Neuronal stem cell (in vitro differentiated cells): Measurements from ENCODE around the gene KIF6.
"Not testable (repeated sequence)": the region's sequence is repeated elsewhere in the genome, so short reads cannot be mapped to it uniquely, and the experiment has no call there.

Experiments used
- DNase-seq: peaks from one replicate; pipeline ENCODE4 v3.0.0-alpha.2; 2013; ENCODE audit warnings: low spot score
- H2AFZ ChIP-seq: one replicate; pipeline ENCODE4 v1.6.1; 2013; ENCODE audit warnings: mild to moderate bottlenecking, low read length, inconsistent platforms
- H2AK5ac ChIP-seq: 2 replicates; pipeline ENCODE4 v1.6.1; 2013; ENCODE audit warnings: low read depth, mild to moderate bottlenecking, inconsistent platforms, low read length, moderate library complexity, mixed read lengths
- H2BK120ac ChIP-seq: 2 replicates; pipeline ENCODE4 v1.6.1; 2013; ENCODE audit warnings: low read depth, mild to moderate bottlenecking, inconsistent platforms, low read length, moderate library complexity, mixed read lengths
- H2BK12ac ChIP-seq: one replicate; pipeline ENCODE4 v1.6.1; 2013; ENCODE audit warnings: low read length, inconsistent platforms
- H2BK15ac ChIP-seq: 2 replicates; pipeline ENCODE4 v1.6.1; 2013; ENCODE audit warnings: mild to moderate bottlenecking, low read length, inconsistent platforms, mixed read lengths
- H2BK5ac ChIP-seq: one replicate; pipeline ENCODE4 v1.6.1; 2013; ENCODE audit warnings: inconsistent platforms, mild to moderate bottlenecking, low read length, moderate library complexity
- H3K14ac ChIP-seq: one replicate; pipeline ENCODE4 v1.6.1; 2013; ENCODE audit warnings: low read length, inconsistent platforms
- H3K18ac ChIP-seq: 2 replicates; pipeline ENCODE4 v1.6.1; 2013; ENCODE audit warnings: low read length, inconsistent platforms
- H3K23ac ChIP-seq: 2 replicates; pipeline ENCODE4 v1.6.1; 2013; ENCODE audit warnings: low read depth, mild to moderate bottlenecking, mixed read lengths, low read length, inconsistent platforms; ENCODE audit not compliant: poor library complexity
- H3K27ac ChIP-seq: replicated peaks from 3 replicates; pipeline ENCODE4 v1.5.1; 2013; ENCODE audit warnings: low read length, inconsistent platforms
- H3K27me3 ChIP-seq, 3 experiments: 2 replicates each; pipeline ENCODE4 v1.6.1; 2013; ENCODE audit warnings: low read length in 3 of 3, mild to moderate bottlenecking in 2 of 3, inconsistent platforms in 1 of 3, low read depth in 1 of 3, mixed read lengths in 1 of 3, moderate library complexity in 1 of 3; ENCODE audit not compliant: control insufficient read depth in 3 of 3, insufficient read depth in 3 of 3
- H3K36me3 ChIP-seq, 2 donors: replicated peaks in 1 of 2; 2 replicates each; pipeline ENCODE4 v1.6.1; 2013; ENCODE audit warnings: low read length in 2 of 2; ENCODE audit not compliant: control insufficient read depth in 2 of 2, insufficient read depth in 2 of 2
- H3K4ac ChIP-seq: 2 replicates; pipeline ENCODE4 v1.6.1; 2013; ENCODE audit warnings: inconsistent platforms, mild to moderate bottlenecking, low read length, moderate library complexity
- H3K4me1 ChIP-seq, 2 donors: 1 replicate in 1 of 2; 2 replicates in 1 of 2; pipeline ENCODE4 v1.6.1; 2013; ENCODE audit warnings: low read length in 2 of 2, low read depth in 1 of 2; ENCODE audit not compliant: control insufficient read depth in 2 of 2, insufficient read depth in 1 of 2
- H3K4me2 ChIP-seq: one replicate; pipeline ENCODE4 v1.6.1; 2013; ENCODE audit warnings: mild to moderate bottlenecking, low read length, inconsistent platforms; ENCODE audit not compliant: insufficient read depth, poor library complexity, severe bottlenecking
- H3K4me3 ChIP-seq, 2 donors: 2 replicates each; pipeline ENCODE4 v1.5.1; 2013; ENCODE audit warnings: low read length in 2 of 2, mild to moderate bottlenecking in 2 of 2, inconsistent platforms in 1 of 2, moderate library complexity in 1 of 2
- H3K79me1 ChIP-seq: one replicate; pipeline ENCODE4 v1.6.1; 2013; ENCODE audit warnings: low read depth, mild to moderate bottlenecking, inconsistent platforms, low read length, moderate library complexity
- H3K9ac ChIP-seq: one replicate; pipeline ENCODE4 v1.6.1; 2013; ENCODE audit warnings: mild to moderate bottlenecking, low read depth, low read length, inconsistent platforms; ENCODE audit not compliant: poor library complexity
- H3K9me3 ChIP-seq, 2 donors: replicated peaks in 1 of 2; 2 replicates each; pipeline versions ENCODE3 to v1.6.1; 2013; ENCODE audit warnings: low read length in 2 of 2, mild to moderate bottlenecking in 2 of 2, inconsistent platforms in 1 of 2, low read depth in 1 of 2, mixed read lengths in 1 of 2, moderate library complexity in 1 of 2; ENCODE audit not compliant: control insufficient read depth in 2 of 2, insufficient read depth in 1 of 2
- H4K8ac ChIP-seq: one replicate; pipeline ENCODE4 v1.6.1; 2013; ENCODE audit warnings: low read depth, mild to moderate bottlenecking, inconsistent platforms, low read length, moderate library complexity
- H4K91ac ChIP-seq: one replicate; pipeline ENCODE4 v1.6.1; 2013; ENCODE audit warnings: low read length, low read depth, mild to moderate bottlenecking, inconsistent platforms; ENCODE audit not compliant: poor library complexity
- WGBS, 2 donors: extraction: QIAGEN DNeasy Blood & Tissue Kit; methylation state at CpG; one replicate each; pipeline ENCODE4 v1.1.7; 2013; ENCODE audit warnings: missing lambda C conversion rate in 2 of 2, mixed read lengths in 1 of 2; ENCODE audit not compliant: insufficient read length in 2 of 2, insufficient replicate concordance in 1 of 2; ENCODE audit errors: extremely low coverage in 2 of 2; 5-methylcytosine and 5-hydroxymethylcytosine counted together

The KIF6 gene

DNA sequence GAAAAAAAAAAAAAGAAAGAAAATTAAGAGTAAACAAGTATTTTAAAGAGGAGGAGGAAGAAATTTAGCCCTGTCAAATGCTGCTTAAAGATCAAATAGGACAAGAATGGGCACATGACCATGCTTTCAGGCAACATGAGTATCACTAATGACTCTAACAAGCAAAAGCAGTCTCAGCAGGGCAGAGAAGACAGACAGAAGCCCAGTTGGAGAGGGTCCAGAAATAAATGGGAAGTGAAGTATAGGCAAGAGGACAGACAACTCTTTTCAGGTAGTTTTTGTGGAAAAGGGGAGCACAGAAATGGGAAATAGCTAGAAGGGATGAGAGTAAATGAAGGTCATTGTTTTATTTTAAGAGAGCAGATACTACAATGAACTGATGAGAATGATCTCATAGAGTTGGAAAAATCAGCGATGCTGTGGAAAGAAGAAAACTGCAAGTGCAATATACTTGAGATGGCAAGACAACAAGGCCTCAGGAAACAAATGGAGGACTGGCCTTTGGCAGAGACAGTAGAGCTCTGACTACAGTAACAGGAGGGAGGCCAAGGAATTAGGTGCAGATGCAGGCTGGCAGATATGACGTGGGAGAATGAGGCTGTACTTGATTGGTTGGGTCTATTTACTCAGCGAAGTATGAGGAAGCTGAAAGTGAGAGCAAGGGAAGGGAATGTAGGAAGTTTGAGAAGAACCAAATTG lies 40.3 kb downstream of the KIF6 start:
- DNase-seq, result no peak
- WGBS, 2 donors, result no CpG with 5 or more reads among the region's 3 CpGs
- H2BK15ac ChIP-seq, result no peak overlapping the region

DNA sequence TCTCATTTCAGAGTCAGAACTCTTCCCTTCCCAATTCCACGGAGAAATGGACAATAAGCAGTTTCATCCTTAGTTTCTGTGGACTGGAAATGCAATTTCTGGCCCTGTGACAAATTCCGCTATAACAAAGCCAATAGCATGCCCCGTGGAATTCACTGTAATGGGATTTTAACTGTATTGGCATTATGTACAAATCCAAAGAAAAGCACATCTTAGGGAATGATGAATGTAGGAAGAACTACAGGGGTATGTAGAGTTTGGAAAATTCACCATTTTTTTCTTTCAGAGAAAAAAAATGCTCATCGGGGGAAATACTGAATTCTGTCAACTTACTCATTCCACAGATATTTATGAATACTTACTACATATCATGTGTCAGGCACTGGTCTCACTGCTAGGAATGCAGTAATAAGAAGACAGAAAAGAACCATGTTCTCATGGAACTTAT lies 43.5 kb downstream of the KIF6 start:
- no peak overlapping the region for H3K9ac ChIP-seq
- H3K4me3 ChIP-seq, result no peak overlapping the region
- peaks cover 0 to 1% of the 10 kb centered on the region in 2 donors for H3K4me1 ChIP-seq
- no peaks in the 10 kb centered on the region for H3K9me3 ChIP-seq
- WGBS, 2 donors, result no CpG with 5 or more reads among the region's 4 CpGs
- no peak overlapping the region for H2BK120ac ChIP-seq
- H2AK5ac ChIP-seq, result no peak overlapping the region
- H2BK5ac ChIP-seq, result no peak overlapping the region
- no peaks in the 10 kb centered on the region for H3K27me3 ChIP-seq
- no peaks in the 10 kb centered on the region for H3K79me1 ChIP-seq
- no peak overlapping the region for H2AFZ ChIP-seq
- no peak overlapping the region for H3K23ac ChIP-seq
- H3K4ac ChIP-seq, result no peak overlapping the region
- no peak overlapping the region for H3K4me2 ChIP-seq
- H3K14ac ChIP-seq, result no peak overlapping the region
- H4K91ac ChIP-seq, result no peak overlapping the region
- H2BK15ac ChIP-seq, result no peak overlapping the region
- DNase-seq, result no peak
- H3K36me3 ChIP-seq, result no peaks in the 10 kb centered on the region
- no peak overlapping the region for H3K27ac ChIP-seq
- no peak overlapping the region for H2BK12ac ChIP-seq
- no peak overlapping the region for H4K8ac ChIP-seq
- H3K18ac ChIP-seq, result no peak overlapping the region

More for the DNA sequence above, 40.3 kb downstream of the KIF6 start:
- no peak overlapping the region for H3K4me2 ChIP-seq
- no peak overlapping the region for H2AK5ac ChIP-seq
- no peak overlapping the region for H4K8ac ChIP-seq
- no peak overlapping the region for H3K4me3 ChIP-seq
- H2AFZ ChIP-seq, result no peak overlapping the region
- peaks cover 0 to 5% of the 10 kb centered on the region in 2 donors for H3K4me1 ChIP-seq
- H4K91ac ChIP-seq, result no peak overlapping the region
- H3K9me3 ChIP-seq, result no peaks in the 10 kb centered on the region
- no peak overlapping the region for H3K18ac ChIP-seq
- no peak overlapping the region for H3K14ac ChIP-seq
- H2BK5ac ChIP-seq, result no peak overlapping the region
- no peaks in the 10 kb centered on the region for H3K36me3 ChIP-seq
- no peak overlapping the region for H2BK120ac ChIP-seq
- no peaks in the 10 kb centered on the region for H3K27me3 ChIP-seq
- H2BK12ac ChIP-seq, result no peak overlapping the region
- H3K79me1 ChIP-seq, result no peaks in the 10 kb centered on the region
- no peak overlapping the region for H3K9ac ChIP-seq
- H3K27ac ChIP-seq, result no peak overlapping the region
- H3K4ac ChIP-seq, result no peak overlapping the region
- no peak overlapping the region for H3K23ac ChIP-seq

GRCh38 chr6:39678914-39679313 lies 46.3 kb downstream of the KIF6 start:
- no CpG with 5 or more reads among the region's 2 CpGs for WGBS, 2 donors
- Histone ChIP-seq H3K36me3 (peaks cover 0 to 2% of the 10 kb centered on the region in 2 donors), H2BK120ac (no peak overlapping the region), H3K79me1 (no peaks in the 10 kb centered on the region), H4K91ac (no peak overlapping the region), H3K23ac (no peak overlapping the region), H3K27ac (no peak overlapping the region), H2BK5ac (no peak overlapping the region), H2BK12ac (no peak overlapping the region), H3K4me3 (no peak overlapping the region), H3K4me1 (no peaks in the 10 kb centered on the region), H2AK5ac (no peak overlapping the region), H2AFZ (no peak overlapping the region), H3K9ac (no peak overlapping the region), H3K4me2 (no peak overlapping the region), H3K4ac (no peak overlapping the region), H2BK15ac (no peak overlapping the region), H4K8ac (no peak overlapping the region), H3K27me3 (no peaks in the 10 kb centered on the region), H3K18ac (no peak overlapping the region), H3K9me3 (peaks cover 0 to 3% of the 10 kb centered on the region in 2 donors), H3K14ac (no peak overlapping the region)
- DNase-seq, result no peak

- not testable (repeated sequence) for H3K4me1 ChIP-seq, H2BK120ac ChIP-seq, H2AFZ ChIP-seq, H2BK5ac ChIP-seq, H2AK5ac ChIP-seq, H2BK15ac ChIP-seq, H3K27me3 ChIP-seq, H2BK12ac ChIP-seq, H3K9ac ChIP-seq, H3K4me2 ChIP-seq, H3K4ac ChIP-seq, H3K14ac ChIP-seq, H3K4me3 ChIP-seq, H3K36me3 ChIP-seq, H3K79me1 ChIP-seq, H3K23ac ChIP-seq, H4K8ac ChIP-seq, H3K27ac ChIP-seq, H3K18ac ChIP-seq, H4K91ac ChIP-seq, H3K9me3 ChIP-seq, DNase-seq
- WGBS, 2 donors, result no CpG with 5 or more reads among the region's 3 CpGs
These were observed 47.9 kb downstream of the KIF6 start for GRCh38 chr6:39677318-39677717.
